Measurements from ENCODE around the gene TPGS1. TPM values are rescaled to one million over a fixed set of nuclear protein-coding genes. Genes with fewer than 3 reads are reported as not detected.
A peak's percentile ranks its signal among the peaks of the same experiment; 100 is the strongest.

TPGS1 gene
- total and polyA plus RNA-seq, 5 experiments from 2014 or later = 31.5 to 43.3 (median 33.0) TPM

DNA sequence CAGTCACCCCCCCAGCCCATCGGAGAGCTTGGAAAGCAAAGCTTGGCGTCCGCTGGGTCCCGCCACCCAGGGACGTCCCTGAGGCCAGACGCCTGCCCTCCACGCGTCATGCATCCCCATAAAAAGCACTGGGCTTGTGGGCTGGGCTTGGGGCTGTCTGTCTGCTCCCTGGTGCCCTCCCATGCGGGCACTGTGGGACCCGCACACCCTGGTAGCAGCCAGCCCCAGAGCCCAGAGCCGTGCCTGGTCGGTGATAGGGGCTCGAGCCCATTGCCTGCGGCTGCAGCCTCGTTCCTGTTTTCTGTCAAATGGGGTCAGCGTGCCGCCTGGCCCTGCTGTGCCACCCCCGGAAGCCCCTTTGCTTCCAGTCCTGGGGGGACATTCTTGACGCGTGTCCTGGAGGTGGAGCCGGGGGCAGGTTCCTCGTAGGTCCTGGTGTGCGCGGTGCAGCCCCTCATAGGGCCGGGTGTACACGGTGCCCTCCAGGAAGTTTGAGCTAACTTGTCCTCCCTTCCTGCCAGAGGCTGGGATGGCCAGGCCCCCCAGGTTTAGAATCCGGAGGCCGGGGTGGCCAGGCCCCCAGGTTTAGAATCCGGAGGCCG, 32.2 kb downstream of the TPGS1 start:
- POLR2A ChIA-PET = no interaction called here
- Mint-ChIP-seq H3K27me3 (no peaks in the 10 kb centered on the region), H3K36me3 (peaks cover 0 to 21% (median 1%) of the 10 kb centered on the region in 3 donors), H3K9me3 (no peaks in the 10 kb centered on the region), H3K4me1 (peaks cover 2 to 15% (median 12%) of the 10 kb centered on the region in 4 donors), H3K4me3 (no peak overlapping the region), H3K27ac (no peak overlapping the region)
- DNase-seq = peak in 1 of 10 donors; percentile 53
- no peak for ATAC-seq

DNA sequence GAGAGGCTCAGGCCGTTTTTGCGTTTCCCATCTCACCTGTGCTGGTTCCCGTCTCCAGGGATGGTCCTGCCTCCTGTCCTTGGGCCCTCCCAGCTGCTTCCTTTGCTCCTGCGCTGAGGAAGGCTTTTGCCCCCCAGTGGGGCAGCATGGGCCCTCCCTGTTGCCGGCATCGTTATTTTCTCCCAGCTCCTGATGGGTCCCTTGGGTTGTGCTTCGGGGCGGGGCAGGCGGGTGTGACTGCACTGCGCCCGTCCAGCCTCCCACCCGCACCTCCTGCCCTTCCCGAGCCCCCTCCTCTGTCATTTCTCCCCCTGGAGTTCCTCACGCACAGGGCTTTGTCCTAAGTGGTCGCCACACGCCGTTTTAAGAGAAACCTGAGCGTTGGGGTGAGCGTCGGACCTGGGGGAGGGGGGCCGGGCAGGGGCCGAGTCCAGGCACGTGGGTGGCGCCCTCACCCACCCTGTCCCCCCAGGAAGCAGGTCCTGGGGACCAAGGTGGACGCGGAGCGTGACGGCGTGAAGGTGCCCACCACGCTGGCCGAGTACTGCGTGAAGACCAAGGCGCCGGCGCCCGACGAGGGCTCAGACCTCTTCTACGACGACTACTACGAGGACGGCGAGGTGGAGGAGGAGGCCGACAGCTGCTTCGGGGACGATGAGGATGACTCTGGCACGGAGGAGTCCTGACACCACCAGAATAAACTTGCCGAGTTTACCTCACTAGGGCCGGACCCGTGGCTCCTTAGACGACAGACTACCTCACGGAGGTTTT, 33.8 kb downstream of the TPGS1 start:
- Mint-ChIP-seq H3K4me3 (no peak overlapping the region), H3K27ac (peak overlapping the region in 1 of 10 donors; percentile 27), H3K36me3 (peaks cover 0 to 19% (median 1%) of the 10 kb centered on the region in 3 donors), H3K9me3 (no peaks in the 10 kb centered on the region), H3K27me3 (no peaks in the 10 kb centered on the region), H3K4me1 (peaks cover 3 to 23% (median 17%) of the 10 kb centered on the region in 4 donors)
- POLR2A ChIA-PET = interaction anchor here (2.7 kb wide), 1 partner anchor 10 kb away, joined by 15 read pairs; the partner anchor contains the start of gene CDC34
- ATAC-seq (no peak), DNase-seq (peak in 1 of 10 donors; percentile 62)

DNA sequence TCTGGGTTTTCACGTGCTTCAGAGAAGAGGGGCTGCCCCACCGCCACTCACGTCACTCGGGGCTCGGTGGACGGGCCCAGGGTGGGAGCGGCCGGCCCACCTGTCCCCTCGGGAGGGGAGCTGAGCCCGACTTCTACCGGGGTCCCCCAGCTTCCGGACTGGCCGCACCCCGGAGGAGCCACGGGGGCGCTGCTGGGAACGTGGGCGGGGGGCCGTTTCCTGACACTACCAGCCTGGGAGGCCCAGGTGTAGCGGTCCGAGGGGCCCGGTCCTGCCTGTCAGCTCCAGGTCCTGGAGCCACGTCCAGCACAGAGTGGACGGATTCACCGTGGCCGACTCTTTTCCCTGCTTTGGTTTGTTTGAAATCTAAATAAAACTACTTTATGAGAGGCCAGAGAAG, 34.4 kb downstream of the TPGS1 start:
- no peak for ATAC-seq
- peak in 1 of 10 donors; percentile 54 for DNase-seq
- Mint-ChIP-seq H3K4me1 (peaks cover 3 to 25% (median 17%) of the 10 kb centered on the region in 4 donors), H3K4me3 (no peak overlapping the region), H3K9me3 (no peaks in the 10 kb centered on the region), H3K27ac (no peak overlapping the region), H3K36me3 (peaks cover 0 to 15% (median 1%) of the 10 kb centered on the region in 3 donors), H3K27me3 (no peaks in the 10 kb centered on the region)
- POLR2A ChIA-PET = interaction anchor here (0.6 to 2.7 kb wide), 3 partner anchors 10 to 12 kb away, joined by 3 to 15 read pairs (median 3); partner anchors contain the start of gene CDC34

DNA sequence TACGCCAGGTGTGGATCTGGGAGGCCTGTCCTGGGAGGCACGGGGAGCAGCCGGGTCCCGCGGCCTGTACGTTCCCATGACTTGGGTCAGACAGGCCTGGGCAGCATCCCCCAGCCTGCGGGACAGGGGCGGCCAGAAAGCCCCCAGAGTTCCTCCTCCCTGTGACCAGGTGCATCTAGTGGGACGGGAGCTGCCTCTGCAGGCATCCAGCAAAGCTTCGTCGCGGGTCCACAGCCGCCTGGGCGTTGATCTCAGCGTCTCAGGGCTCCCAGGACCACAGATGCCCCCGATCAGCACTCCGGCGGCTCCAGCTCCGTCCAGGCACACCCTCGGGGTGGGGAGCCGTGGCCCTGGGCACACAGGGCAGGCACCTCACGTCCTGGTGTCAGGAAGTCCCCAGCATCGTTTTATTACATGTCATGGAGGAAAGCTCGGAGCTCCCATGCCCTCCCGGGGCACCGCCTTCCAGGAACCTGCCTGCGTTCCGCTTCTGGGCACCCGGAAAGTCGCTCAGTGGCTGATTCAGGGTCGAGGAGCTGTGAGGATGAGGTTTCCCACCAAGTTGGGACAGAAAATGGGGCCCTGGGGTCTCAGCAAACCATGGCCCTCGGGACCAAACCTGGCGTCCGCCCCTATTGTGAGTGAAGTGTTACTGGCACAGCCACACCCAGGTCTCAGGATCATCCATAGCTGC, 35.0 kb downstream of the TPGS1 start:
- no peaks in the 10 kb centered on the region for H3K27me3 Mint-ChIP-seq
- peaks cover 0 to 14% (median 1%) of the 10 kb centered on the region in 3 donors for H3K36me3 Mint-ChIP-seq
- H3K27ac Mint-ChIP-seq = peak overlapping the region in 4 of 10 donors; percentile 57 to 97 (median 90)
- peaks cover 3 to 28% (median 17%) of the 10 kb centered on the region in 4 donors for H3K4me1 Mint-ChIP-seq
- H3K9me3 Mint-ChIP-seq = no peaks in the 10 kb centered on the region
- peak in 1 of 10 donors; percentile 60 for DNase-seq
- peak overlapping the region in 2 of 10 donors; percentile 37 to 48 for H3K4me3 Mint-ChIP-seq
- no peak for ATAC-seq
- POLR2A ChIA-PET = interaction anchor here (0.6 to 2.7 kb wide), 4 partner anchors 9 to 13 kb away, joined by 3 to 15 read pairs (median 3); partner anchors contain the start of gene CDC34

DNA sequence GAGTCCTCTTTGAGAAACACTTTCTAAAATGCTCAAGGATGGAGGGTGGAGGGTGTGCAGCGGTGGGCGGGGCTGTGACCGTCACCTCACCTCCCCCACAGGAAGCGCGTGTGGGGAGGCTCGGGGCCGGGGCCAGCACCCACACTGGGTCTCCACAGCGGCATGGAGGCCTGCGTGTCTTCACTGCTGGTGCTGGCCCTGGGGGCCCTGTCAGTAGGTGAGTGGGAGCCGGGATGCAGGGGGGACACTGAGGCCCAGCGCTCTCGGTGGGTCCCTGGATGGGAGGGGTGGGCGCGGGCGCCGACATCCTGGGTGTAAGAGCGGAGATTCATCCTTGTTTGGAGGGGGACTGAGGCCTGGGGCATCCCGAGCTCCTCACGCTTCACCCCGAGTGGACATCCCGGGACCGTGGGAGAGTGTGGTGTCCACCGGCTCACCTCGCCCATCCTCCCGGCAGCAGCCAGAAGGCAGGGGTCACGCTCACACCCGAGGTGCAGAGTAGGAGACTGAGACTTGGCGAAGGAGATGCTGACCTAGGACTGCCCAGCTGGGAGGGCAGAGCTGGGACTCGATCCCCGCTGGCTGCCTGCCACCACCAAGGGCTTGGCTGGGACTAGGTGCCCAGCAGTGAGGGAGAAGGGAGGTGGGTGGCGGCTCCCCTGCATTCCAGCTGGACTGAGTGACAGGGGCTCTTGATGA, 36.8 kb downstream of the TPGS1 start, which contains the start of gene GZMM:
Gene GZMM, plus strand, starts transcription at position 144 of the 699 bp plus-strand sequence. Its CDS starts 19 bp downstream, at position 163.
- ATAC-seq (peak; percentile 95 to 96), DNase-seq (peak; percentile 68 to 90 (median 82))
- peak within 1 kb of the TSS; percentile 57 to 97 (median 95) for H3K27ac Mint-ChIP-seq
- no peaks in the 10 kb centered on the region for H3K9me3 Mint-ChIP-seq
- peaks cover 4 to 36% (median 20%) of the 10 kb centered on the region in 4 donors for H3K4me1 Mint-ChIP-seq
- H3K4me3 Mint-ChIP-seq = peak within 1 kb of the TSS; percentile 89 to 96 (median 91)
- no peaks in the 10 kb centered on the region for H3K27me3 Mint-ChIP-seq
- POLR2A ChIA-PET = interaction anchor here (1.0 to 3.1 kb wide), 6 partner anchors 12 to 116 kb away, joined by 3 to 17 read pairs (median 4); partner anchors contain the start of gene CDC34
- H3K36me3 Mint-ChIP-seq = peaks cover 0 to 15% (median 4%) of the 10 kb centered on the region in 3 donors

DNA sequence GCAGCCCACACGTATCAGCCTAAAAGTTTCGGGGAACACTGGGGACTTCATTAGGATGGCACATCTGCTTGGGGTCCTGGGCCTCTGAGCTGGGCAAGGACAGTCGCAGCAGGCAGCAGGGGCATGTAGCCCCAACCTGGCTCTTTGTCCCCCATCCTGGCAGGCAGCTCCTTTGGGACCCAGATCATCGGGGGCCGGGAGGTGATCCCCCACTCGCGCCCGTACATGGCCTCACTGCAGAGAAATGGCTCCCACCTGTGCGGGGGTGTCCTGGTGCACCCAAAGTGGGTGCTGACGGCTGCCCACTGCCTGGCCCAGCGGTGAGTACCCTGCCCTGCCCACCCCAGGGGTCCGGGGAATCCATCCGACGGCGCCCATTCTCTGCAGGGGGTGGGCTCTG, 39.8 kb downstream of the TPGS1 start:
- H3K27me3 Mint-ChIP-seq = no peaks in the 10 kb centered on the region
- ATAC-seq (no peak), DNase-seq (peak in 1 of 10 donors; percentile 23)
- H3K27ac Mint-ChIP-seq = peak overlapping the region in 2 of 10 donors; percentile 31 to 66
- H3K9me3 Mint-ChIP-seq = no peaks in the 10 kb centered on the region
- peaks cover 0 to 10% (median 4%) of the 10 kb centered on the region in 3 donors for H3K36me3 Mint-ChIP-seq
- H3K4me1 Mint-ChIP-seq = peaks cover 6 to 41% (median 25%) of the 10 kb centered on the region in 4 donors
- H3K4me3 Mint-ChIP-seq = peak overlapping the region in 2 of 10 donors; percentile 52 to 84
- POLR2A ChIA-PET = no interaction called here

DNA sequence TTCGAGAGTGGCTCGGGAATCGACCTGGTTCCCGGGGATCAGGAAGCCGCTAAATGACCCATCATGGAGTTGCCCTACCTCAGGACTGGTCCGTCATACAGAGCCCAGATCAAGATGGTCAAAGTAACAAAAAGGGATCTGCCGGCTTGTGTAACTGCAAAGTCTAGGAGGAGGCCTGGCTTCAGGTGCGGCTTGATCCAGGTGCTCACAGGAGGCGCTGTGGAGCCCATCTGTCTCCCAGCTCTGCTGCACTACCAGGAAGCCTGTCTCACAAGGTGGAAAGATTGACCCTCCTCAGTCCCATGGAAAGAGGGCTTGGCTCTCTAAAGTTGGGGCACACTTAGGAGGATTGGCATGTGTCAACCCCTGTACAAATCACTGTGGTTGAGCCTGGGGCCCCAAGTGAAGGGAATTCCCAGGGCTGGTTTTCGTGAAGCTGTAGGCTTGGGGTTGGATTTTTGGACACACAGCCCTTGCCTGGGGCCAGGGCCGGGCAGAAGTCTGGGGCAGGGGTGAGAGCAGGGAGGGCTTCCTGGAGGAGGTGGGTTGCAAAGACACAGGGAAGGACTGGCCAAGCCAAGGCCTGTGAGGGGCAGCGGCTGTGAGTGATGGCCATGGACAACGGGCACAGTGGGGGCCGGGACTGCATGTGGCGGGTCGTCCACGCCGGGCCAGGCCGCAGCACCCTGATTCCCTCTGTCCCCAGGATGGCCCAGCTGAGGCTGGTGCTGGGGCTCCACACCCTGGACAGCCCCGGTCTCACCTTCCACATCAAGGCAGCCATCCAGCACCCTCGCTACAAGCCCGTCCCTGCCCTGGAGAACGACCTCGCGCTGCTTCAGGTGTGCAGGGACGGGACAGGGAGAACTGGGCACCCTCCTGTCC, 40.8 kb downstream of the TPGS1 start:
- Mint-ChIP-seq H3K36me3 (peaks cover 0 to 12% (median 4%) of the 10 kb centered on the region in 3 donors), H3K4me1 (peaks cover 6 to 41% (median 24%) of the 10 kb centered on the region in 4 donors), H3K9me3 (no peaks in the 10 kb centered on the region), H3K4me3 (no peak overlapping the region), H3K27ac (peak overlapping the region in 5 of 10 donors; percentile 24 to 58 (median 48)), H3K27me3 (no peaks in the 10 kb centered on the region)
- DNase-seq (peak in 1 of 10 donors; percentile 34), ATAC-seq (no peak)
- POLR2A ChIA-PET = no interaction called here

DNA sequence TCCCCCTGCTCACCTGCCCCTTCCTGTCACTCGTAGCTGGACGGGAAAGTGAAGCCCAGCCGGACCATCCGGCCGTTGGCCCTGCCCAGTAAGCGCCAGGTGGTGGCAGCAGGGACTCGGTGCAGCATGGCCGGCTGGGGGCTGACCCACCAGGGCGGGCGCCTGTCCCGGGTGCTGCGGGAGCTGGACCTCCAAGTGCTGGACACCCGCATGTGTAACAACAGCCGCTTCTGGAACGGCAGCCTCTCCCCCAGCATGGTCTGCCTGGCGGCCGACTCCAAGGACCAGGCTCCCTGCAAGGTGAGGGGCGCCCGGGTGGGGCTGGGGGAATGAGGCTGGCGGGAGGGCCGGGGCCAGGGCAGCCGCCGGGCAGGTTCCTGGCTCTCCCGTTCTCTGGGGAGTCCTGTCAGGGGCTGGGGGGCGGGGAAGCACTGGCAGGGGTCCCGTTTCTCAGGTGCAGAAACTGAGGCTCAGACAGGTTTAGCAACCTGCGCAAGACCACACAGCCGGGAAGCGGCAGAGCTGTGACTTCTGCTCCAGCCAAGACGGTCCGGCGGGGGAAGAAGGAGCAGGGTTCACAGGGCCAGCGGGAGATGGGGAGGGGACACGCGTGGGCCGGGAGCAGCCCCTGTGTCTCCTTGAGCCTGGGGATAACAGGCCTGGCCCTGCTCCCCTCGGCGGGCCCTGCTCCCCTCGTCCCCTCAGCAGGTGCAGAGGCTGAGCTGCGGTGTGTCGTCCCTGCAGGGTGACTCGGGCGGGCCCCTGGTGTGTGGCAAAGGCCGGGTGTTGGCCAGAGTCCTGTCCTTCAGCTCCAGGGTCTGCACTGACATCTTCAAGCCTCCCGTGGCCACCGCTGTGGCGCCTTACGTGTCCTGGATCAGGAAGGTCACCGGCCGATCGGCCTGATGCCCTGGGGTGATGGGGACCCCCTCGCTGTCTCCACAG, 41.9 kb downstream of the TPGS1 start:
- Mint-ChIP-seq H3K27me3 (no peaks in the 10 kb centered on the region), H3K4me1 (peaks cover 6 to 32% (median 18%) of the 10 kb centered on the region in 4 donors), H3K9me3 (no peaks in the 10 kb centered on the region), H3K27ac (peak overlapping the region in 1 of 10 donors; percentile 60), H3K4me3 (no peak overlapping the region), H3K36me3 (peaks cover 0 to 12% (median 4%) of the 10 kb centered on the region in 3 donors)
- no peak for DNase-seq
- ATAC-seq = no peak
- POLR2A ChIA-PET = interaction anchor here (0.6 kb wide), 1 partner anchor 102 kb away, joined by 7 read pairs; no protein-coding TSS in a partner anchor

DNA sequence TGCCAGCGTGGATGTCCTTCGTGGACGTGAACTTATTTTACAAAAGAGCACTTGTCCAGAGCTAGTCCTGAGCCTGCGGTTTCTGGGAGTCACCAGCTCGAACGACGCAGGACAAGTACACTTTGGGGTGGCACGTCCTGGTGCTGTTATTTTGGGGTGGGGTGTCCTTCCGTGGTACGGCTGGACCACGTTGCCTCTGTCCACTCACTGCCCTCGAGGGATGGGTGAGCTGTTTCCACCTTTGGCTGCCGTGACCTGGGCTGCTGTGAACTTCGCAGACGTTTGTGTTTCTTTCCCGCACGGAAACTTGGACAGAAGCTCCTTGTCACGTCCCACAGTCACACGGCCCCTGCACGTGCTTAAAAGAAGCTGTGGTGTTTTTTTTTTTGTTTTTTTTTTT, 47.5 kb downstream of the TPGS1 start:
- peaks cover 1 to 9% (median 4%) of the 10 kb centered on the region in 4 donors for H3K4me1 Mint-ChIP-seq
- H3K27ac Mint-ChIP-seq = no peak overlapping the region
- POLR2A ChIA-PET = interaction anchor here (0.6 to 0.9 kb wide), 2 partner anchors 10 to 23 kb away, joined by 3 read pairs; partner anchors contain the start of gene CDC34
- H3K36me3 Mint-ChIP-seq = peaks cover 0 to 2% (median 0%) of the 10 kb centered on the region in 3 donors
- H3K27me3 Mint-ChIP-seq = no peaks in the 10 kb centered on the region
- H3K9me3 Mint-ChIP-seq = no peaks in the 10 kb centered on the region
- H3K4me3 Mint-ChIP-seq = no peak overlapping the region
- ATAC-seq (no peak), DNase-seq (peak in 1 of 10 donors; percentile 40)

DNA sequence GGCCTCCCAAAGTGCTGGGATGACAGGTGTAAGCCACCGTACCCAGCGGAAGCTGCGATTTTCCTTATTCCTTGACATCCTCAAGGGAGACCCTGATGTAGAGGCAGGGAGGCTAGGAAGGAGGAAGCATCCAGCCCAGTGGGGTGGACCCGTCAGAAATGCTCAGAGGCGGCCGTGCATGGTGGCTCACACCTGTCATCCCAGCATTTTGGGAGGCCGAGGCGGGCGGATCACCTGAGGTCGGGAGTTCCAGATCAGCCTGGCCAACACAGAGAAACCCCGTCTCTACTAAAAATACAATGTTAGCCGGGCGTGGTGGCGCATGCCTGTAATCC, 48.1 kb downstream of the TPGS1 start:
- no peak overlapping the region for H3K4me3 Mint-ChIP-seq
- no peaks in the 10 kb centered on the region for H3K9me3 Mint-ChIP-seq
- POLR2A ChIA-PET = interaction anchor here (0.9 kb wide), 1 partner anchor 10 kb away, joined by 3 read pairs; no protein-coding TSS in a partner anchor
- no peaks in the 10 kb centered on the region for H3K27me3 Mint-ChIP-seq
- H3K27ac Mint-ChIP-seq = no peak overlapping the region
- H3K4me1 Mint-ChIP-seq = peaks cover 1 to 9% (median 4%) of the 10 kb centered on the region in 4 donors
- H3K36me3 Mint-ChIP-seq = peaks cover 0 to 2% (median 0%) of the 10 kb centered on the region in 3 donors
- no peak for ATAC-seq
- peak in 1 of 10 donors; percentile 35 for DNase-seq
